Stimulated activated CD8-positive, alpha-beta memory T cell treated with anti-CD3 and anti-CD28 coated beads, Interleukin-7, amount 100 ng/mL, for 1 hour (primary cell): ENCODE data around the gene DTYMK.
A peak's percentile ranks its signal among the peaks of the same experiment; 100 is the strongest.

ENCODE experiments used
- DNase-seq, 2 donors: peaks; one replicate each; pipeline ENCODE4 v3.0.0-alpha.2; 2020; ENCODE audit warnings: low read depth in 2 of 2

DTYMK gene

DNA sequence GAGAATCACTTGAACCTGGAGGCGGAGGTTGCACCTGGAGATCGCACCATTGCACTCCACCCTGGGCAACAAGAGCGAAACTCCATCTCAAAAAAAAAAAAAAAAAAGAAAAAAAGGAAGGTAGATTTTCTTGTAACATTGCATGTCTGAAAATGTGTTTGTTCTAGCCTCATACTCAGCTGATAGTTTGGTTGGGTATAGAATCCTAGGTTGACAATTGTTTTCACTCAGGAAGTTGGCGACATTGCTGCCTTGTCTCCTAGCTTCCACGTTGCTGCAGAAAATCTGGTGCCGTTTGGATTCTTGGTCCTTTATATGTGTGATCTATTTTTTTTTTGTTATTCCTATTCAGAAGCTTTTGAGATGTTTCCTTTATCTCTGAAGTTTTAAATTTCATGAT lies 19.9 kb upstream of the DTYMK start:
- DNase-seq, result no peak

DNA sequence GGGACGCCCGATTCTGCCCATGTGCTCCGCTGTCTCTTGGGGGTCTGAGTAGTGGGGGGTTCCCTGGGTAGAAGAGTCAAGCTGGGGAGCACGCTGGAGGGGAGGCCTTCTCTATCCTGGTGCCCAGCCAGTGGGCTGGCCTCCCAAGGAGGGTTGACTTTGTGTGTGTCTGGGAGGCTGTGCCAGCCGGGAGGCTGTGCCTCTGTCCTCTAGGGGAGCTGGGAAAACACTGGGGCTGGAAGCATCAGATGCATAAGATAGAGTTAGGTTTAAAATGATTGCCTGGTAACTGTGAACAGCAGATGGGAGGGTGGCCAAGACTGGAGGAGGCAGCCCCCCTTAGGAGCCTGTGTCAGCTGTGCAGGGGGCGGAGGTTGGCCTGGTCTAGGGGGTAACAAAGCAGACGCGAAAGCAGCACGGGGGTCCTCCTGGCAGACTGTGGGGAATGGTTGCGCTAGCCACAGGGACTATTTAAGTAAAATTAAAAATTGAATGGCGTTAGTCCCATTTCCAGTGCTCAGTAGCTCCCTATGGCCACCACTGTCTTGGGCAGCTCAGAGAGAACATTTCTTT lies 16.5 kb upstream of the DTYMK start:
- DNase-seq, result no peak

DNA sequence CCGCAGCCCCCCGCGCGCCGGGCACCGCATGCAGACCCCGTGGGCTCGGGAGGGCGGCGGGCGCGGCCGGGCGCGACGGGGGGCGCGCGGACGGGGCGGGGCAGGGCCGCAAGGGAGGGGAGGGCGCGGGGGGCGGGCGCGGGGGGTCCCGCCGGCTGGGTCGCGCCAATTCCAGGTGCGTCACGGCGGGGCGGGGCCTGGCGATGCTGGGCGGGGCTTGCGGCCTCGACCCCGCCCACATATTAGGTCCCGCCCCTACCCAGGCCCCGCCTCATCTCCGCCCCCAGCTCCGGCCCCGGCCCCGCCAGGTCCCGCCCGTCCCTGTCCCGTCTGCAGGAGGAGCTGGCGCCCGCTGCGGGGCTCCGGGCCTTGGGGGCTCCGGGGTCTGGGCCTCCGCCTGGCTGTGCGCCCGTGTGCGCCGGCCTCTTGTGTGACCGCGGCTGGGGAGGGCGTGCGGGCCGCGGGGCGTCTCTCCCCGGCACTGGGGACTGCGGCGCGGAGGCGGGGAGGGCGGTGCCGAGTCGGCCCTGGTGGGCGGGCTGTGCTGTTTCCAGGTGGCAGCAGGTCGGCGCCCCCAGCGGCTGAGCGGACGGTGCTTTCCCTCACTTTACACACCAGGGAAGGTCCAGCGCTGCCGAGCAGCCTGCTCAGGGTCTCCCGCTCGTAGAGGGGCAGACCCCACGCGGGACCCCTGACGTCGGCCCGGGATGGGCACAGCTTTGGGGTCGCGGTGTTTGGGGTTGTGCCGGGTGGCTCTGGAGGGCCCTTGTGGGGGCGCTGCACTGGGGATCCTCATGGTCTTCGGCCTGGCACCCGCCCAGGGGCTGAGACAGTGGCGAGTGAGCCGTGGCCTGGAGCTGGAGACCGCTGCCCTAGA lies 15.8 kb upstream of the DTYMK start:
- peak; percentile 76 to 77 for DNase-seq

DNA sequence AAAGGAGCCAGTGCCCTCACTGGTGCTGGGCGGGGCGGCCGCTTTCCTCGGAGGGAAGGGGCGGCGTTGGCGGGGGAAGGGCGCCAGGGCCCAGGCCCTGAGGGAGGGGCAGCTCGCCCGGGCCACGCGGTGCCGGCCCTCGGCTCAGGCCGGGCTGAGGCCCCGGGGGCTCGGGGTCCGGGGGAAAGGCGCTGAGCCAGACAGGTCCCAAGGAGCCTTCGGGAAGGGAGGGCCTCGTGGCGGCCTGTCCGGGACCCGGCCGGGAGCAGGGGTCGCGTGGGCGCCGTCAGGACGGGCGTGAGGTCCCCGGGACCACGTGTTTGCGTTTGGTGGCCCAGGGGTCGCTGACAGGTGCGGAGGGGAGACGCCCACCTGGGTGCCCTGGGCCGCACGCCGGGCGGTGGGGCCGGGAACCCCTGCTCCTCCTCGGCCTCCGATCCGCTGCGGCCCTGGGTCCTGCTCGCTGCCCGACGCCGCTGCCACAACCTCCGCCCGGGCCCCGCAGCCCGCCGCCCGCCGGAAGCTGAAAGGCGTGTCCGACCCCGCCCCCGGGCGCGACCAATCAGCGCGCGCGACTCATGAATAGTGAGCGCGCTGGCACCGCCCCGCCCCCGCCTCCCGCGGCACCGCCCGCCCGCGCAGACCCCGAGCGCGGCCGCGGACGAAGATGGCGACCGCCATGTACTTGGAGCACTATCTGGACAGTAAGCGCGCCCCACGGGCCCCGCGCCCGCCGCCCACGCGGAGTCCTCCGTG lies 15.0 kb upstream of the DTYMK start, which contains the start of gene ING5:
Gene ING5, plus strand, starts transcription at position 641 of the 756 bp plus-strand sequence. Its CDS starts 27 bp downstream, at position 668.
- DNase-seq, result peak; percentile 88 to 94

DNA sequence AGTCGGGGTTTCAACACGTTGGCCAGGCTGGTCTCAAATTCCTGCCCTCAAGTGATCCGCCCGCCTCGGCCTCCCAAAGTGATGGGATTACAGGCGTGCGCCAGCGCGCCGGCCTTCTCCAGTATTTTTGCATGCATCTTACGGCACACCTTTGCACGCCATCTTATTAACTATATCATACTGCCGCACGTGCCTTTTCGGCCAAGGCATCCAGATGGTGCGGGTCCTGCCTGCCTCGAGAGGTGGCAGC lies 14.5 kb upstream of the DTYMK start:
- no peak for DNase-seq

DNA sequence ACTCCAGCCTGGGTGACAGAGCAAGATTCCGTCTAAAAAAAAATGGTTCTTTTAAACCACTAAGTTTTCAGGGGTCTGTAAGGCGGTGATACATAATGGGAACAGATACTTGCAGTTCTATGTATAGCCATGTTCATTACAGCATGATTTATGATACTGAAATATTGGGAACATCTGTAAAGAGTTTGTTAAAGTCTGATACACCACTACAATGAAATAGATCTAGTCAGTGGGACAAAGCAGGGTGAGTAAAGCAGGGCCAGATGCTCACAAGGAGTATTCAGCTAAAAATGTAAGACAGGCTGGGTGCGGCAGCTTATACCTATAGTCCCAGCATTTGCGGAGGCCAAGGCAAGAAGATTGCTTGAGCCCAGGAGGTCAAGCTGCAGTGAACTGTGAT lies 9.0 kb upstream of the DTYMK start:
- DNase-seq, result no peak

DNA sequence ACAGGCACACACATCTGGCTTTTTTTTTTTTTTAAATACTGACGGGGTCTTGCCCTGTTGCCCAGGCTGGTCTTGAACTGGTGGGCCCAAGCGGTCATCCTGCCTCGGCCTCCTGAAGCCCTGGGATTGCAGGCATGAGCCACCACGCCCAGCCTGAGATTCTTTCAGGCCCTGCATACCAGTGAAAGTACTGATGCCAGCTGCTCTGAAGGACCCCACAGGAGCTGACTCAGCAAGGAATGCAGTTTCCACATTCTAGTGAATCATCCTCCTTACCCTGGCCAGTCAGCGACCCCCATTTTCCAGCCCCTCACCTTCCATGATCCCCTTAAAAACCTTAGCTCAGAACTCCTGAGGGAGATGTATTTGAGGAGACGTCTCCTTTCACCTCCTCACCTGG lies 5.8 kb upstream of the DTYMK start:
- DNase-seq, result no peak

DNA sequence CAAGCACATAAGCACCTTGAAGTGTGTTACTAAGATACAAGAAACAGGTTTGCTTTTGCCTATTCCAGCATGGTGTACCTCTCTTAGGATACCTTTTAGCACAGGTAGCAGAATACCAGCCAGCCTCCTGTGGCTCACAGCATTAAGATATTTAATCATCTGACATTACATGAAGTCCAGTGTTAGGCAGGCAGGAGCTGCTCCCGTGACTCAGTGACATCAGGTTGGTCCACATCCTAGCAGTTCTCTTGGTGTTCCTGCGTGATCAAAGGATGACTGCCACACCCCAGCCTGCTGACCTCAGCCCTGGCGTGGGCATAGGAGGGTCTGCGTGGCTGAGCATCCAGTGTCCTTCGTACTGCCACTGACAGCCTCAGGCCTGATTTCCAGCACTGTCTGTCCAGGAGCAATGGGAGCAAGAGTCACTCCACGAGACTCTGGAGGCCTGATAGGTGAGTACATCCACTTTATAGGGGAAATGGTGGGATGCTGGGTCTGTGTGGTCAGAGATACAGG lies 3.6 kb upstream of the DTYMK start:
- no peak for DNase-seq

DNA sequence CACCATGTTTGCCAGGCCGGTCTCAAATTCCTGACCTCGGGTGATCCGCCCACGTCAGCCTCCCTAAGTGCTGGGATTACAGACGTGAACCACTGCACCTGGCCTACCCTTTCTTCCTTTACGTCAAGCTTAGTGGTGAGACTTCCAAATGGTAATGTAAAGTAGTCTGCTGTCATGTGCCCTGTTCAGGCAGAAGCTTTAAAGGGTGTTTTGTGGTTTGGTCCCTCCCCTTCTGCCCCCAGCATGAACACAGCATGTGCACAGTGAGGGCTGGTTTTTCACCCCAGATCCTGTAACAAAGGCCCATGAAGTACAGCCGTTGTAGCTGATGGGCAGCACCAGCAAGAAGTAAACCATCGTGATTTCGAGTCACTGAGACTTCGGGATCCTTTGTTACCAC lies 2.7 kb upstream of the DTYMK start:
- no peak for DNase-seq

DNA sequence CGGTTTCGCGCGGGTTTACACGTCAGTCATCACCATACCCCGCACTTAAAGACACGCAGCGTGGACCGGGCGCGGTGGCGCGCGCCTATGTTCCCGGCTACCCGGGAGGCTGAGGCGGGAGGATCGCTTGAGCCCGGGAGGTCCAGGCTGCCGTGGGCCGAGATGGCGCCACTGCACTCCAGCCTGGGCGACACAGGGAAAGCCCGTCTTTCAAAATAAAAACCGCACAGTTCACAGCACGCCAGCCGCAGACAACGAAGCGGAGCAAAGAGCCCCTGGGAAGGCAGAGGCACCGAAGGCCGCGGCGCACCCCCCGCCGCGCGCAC lies 328 bp downstream of the DTYMK start:
- no peak for DNase-seq

DNA sequence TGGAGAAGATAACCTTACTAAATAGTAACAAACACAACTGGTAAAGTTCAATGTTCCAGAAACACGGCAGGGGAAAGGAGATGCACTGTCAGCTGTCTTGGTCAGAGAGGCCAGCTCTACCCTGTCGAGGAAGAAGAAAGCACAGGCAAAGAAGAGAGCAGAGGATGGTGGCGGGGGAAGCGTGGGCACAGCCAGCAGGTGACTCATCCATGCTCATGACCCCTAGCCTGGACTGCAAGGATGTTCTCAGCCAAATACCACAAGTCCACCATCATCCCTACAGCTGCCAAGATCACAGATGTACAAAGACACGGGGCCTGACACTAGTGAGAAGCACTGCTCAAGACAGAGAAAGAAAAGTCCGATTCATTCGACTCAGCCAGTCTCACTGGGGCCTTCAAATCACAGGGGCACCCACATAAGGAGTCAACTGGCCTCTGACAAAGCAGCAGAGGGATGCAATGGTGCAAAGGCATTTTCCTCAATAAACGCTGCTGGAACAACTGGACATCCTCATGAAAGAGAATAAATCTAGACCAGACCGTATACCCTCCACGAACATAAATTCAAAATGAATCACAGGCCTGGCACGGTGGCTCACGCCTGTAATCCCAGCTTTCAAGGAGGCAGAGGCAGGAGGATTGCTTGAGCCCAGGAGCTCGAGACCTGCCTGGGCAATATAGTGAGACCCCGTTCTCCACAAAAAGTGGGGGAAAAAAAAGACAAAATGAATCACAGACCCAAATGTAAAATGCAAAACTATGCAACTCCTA lies 5.6 kb downstream of the DTYMK start:
- no peak for DNase-seq

DNA sequence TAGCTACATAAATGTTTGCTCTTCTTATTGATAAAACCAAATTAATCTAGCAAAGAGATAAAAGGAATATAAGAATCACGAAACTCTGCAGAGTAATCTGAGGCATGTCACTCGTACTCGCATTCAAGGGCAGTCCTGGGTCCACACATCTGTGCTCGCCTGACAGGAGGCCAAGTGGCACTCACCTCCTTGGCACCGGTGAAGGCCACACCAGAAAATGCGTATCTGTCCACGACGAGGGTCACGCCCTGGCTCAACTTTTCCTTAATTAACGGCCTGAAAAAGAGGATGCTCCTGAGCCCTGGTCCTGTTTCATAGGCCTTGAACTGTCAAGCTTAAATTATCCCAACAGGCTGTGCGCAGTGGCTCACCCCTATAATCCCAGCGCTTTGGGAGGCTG lies 6.6 kb downstream of the DTYMK start:
- DNase-seq, result no peak

DNA sequence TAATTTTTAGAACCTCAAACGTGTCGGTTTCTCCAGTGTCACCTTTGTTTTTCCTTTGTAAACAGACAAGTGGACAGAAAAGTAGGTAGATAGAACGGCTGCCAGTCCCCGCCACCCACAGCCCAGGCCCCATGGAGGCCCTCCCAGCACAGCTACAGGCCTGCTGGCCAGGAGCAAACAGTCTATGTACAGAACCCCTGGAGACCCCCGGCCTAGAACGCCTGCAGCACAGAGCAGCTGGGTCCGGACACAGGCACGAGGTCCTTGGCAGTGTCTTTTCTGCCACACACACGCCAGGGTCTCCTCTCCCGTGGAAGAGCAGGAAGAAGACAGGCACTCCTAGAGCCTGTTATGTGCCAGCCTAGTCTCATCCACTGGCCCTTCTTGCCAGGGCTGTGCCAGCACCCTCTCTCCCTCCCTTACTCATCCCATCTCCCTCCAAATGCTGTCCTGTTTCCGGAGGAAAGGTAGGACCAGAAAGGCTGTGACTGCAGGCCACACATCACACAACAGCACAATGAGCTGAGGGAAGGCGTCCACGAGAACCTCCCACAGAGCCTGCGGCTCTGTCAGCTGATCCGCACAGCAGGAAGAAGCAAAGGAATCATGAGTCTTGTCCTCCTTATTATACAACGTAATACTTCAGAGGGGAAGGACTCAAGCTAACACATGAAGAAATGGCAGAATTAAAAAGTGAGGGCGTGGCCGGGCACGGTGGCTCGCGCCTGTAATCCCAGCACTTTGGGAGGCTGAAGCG lies 7.7 kb downstream of the DTYMK start:
- DNase-seq, result no peak

DNA sequence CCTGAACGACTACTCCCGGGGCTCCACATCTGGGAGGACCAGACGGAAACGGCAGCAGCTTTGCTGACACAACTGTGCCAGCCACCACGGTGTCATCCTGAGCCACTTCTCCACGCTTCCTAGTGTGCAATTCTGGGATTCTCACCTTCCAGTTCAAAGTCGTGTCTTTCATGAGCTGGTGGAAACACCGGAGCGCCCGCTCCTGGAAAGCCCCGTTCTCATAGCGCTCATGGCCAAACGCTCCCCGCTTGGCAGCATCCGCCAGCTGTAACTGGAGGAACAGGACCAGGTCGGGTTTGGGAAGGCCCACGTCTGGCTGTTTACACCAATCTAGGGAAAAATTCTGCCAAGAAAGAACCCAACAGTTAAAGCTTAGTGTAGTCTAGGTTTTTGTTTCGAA lies 8.3 kb downstream of the DTYMK start:
- DNase-seq, result no peak

DNA sequence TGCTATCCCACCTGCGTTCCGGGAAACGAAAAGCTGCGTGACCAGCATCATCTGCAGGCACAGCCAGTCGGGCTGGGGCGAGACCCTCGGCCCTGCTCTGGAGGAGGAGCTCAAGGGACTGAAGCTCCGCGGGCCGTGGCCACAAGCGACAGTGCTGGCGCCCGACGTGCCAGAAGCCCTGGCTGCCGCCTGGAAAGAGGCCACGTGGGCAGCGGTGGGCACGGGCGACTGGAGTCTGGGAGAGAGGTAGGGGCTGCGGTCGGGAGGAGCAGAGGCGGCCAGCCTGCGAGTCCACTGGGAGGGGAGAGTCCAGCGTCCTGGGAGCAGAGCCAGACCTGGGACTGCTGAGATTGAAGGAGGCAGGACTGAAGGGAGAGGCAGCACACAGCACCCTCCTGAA lies 9.2 kb downstream of the DTYMK start:
- no peak for DNase-seq

DNA sequence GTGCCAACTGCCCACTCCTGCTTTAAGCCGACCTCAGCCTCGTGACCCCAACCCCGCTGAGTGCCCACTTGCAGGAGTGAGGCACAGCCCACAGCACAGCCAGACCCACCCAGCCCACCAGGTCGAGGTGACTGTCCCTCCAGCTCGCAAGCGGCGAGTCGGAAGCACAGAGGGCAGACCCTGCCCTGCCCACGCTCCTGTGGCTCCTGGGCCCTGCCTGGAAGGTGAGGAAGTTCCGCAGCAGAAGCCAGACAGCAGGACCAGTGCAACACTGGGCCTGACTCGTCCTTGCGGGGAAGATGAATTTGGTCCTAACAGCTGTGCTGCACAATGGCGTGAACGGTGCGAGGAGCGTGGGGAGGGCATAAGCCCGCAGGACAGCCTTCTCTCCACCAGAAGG lies 9.9 kb downstream of the DTYMK start:
- no peak for DNase-seq

DNA sequence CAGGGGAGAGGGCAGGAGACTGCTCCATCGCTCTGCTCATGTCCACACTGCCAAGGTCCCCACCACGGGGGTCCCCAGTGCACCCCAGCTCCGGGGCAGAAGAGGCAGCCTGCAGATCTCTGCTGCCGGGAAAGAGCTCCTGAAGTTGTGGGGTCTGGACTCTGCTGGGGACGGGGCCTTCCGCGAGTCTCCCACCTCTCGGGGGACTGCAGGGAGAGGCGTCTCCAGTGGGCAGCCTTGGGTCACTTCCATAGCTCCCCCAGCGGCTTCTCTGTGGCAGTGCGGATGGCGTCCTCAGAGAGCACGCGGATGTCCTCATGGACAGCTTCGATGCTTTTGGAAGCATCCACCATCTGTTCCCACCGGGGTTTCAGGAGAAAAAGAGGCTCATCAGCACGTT lies 10.7 kb downstream of the DTYMK start:
- no peak for DNase-seq

DNA sequence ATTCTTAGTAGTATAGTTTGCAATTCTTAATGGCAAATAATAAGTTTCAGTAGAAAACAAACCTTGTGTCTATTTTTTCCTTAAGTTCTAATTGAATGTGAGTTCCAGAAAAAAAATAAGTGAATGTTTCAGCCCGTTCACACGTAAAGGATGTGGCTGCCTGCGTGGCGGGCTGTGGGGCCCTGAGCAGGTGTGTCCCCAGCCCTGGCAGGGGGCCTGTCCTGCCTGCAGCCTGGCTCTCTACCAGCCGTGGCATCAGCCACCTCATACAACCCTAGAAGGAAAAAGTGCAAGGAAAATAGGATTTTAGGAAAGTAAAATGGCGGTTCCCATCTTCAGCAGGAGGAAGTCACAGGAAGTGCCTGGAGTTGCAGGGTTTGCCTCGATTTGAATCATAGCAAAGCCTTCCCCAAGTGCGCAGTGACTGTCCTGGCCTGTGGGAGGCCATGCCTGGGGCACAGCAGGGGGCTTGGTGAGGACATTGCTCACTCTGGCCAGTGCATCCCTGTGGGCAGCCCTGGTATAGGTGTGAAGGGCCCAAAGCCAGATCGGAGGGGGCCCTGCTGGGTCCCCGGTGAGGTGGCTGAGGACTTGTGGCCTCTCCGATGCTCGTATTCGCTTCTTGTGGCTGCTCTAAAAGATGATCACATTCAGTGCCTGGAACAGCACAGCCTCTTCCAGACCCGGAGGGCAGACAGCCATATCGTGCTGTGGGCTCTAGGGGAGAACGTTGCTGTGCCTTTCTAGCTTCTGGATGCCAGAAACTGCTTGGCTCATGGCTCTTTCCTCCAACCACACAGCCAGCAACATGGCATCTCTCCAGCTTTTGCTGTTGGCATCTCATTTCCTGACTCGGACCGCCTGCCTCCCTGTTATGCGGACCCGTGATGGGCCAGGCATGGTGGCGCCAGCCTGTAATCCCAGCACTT lies 12.6 kb downstream of the DTYMK start:
- DNase-seq, result no peak

DNA sequence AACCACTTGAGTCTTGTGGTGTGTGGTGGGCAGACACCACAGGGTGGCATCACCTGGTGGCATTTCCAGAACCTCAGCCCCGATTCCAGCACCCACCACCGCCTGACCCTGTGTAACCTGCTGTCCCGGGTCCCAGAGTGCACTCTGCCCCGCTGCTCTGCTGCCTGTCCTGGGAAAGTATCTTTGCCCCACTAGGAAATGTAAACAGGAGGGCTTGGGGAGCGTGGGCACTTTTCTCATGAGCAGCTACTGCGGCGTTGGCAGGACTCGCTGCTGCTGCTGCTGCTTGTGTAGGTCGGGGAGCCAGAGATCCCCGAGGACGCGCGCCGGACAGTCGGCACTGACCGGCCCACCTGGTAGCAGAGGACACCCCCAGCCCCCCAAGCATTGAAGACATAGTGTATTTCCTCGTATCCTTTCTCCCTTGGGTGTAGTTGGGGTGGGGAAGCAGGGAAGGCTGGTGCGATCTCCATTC lies 13.4 kb downstream of the DTYMK start:
- DNase-seq, result no peak
